K562 (cell line): Measurements from ENCODE around the gene WDR64. TPM values are rescaled to one million over a fixed set of nuclear protein-coding genes. Genes with fewer than 3 reads are reported as not detected.

ENCODE experiments used
- ADNP ChIP-seq: fragments of 200-800 bp; sonication (Bioruptor generic); IDR thresholded peaks from 2 replicates; pipeline ENCODE4 v1.6.1; 2016; ENCODE audit warnings: missing genetic modification characterization, missing compliant biosample characterization
- CAMTA2 ChIP-seq: fragments of 250-450 bp; sonication (Bioruptor Pico); conservative IDR thresholded peaks from 2 replicates; pipeline ENCODE4 v1.5.1; 2022
- CBX3 ChIP-seq, 2 experiments: IDR thresholded peaks; 1 replicate in 1 of 2; 2 replicates in 1 of 2; pipeline ENCODE4 v1.6.1; 2012; ENCODE audit warnings: inconsistent platforms in 2 of 2, low read length in 2 of 2, borderline replicate concordance in 1 of 2, control low read depth in 1 of 2
- DNMT1 ChIP-seq: fragments of 450-650 bp; IDR thresholded peaks from 2 replicates; pipeline ENCODE4 v1.6.1; 2016; ENCODE audit warnings: antibody characterized with exemption, mild to moderate bottlenecking
- ELF1 ChIP-seq: fragments of 200-800 bp; sonication (Bioruptor generic); IDR thresholded peaks from 2 replicates; pipeline ENCODE4 v1.6.1; 2016; ENCODE audit warnings: missing genetic modification characterization, missing compliant biosample characterization
- ESRRA ChIP-seq: fragments of 450-650 bp; IDR thresholded peaks from 2 replicates; pipeline ENCODE4 v1.6.1; 2014; ENCODE audit warnings: low read depth, mild to moderate bottlenecking, moderate library complexity, borderline replicate concordance
- HCFC1 ChIP-seq: IDR thresholded peaks from 2 replicates; pipeline ENCODE4 v1.6.1; 2012; ENCODE audit warnings: low read depth, low read length, improper control_type of control experiment
- HDGF ChIP-seq: fragments of 450-650 bp; IDR thresholded peaks from 2 replicates; pipeline ENCODE4 v1.6.1; 2016
- ILK ChIP-seq: fragments of 450-650 bp; IDR thresholded peaks from 2 replicates; pipeline ENCODE4 v1.6.1; 2016; ENCODE audit warnings: missing genetic modification characterization, low read depth, mild to moderate bottlenecking, missing compliant biosample characterization, moderate library complexity, borderline replicate concordance
- JUND ChIP-seq, 2 experiments: IDR thresholded peaks; 2 replicates in 1 of 2; 3 replicates in 1 of 2; pipeline ENCODE4 v1.6.1; 2011; ENCODE audit warnings: borderline replicate concordance in 2 of 2, low read depth in 2 of 2, low read length in 2 of 2, improper control_type of control experiment in 1 of 2, missing biosample characterization in 1 of 2, missing genetic modification characterization in 1 of 2, missing genetic modification reagents in 1 of 2
- KDM1A ChIP-seq, 2 experiments: fragments of 450-650 bp; IDR thresholded peaks; 2 replicates each; pipeline ENCODE4 v1.6.1; 2016; ENCODE audit warnings: mild to moderate bottlenecking in 2 of 2
- NFRKB ChIP-seq: fragments of 450-650 bp; IDR thresholded peaks from 2 replicates; pipeline ENCODE4 v1.6.1; 2016; ENCODE audit warnings: low read depth
- PML ChIP-seq: IDR thresholded peaks from 2 replicates; pipeline ENCODE4 v1.6.1; 2012; ENCODE audit warnings: low read length, inconsistent platforms
- SMARCC2 ChIP-seq: fragments of 450-650 bp; IDR thresholded peaks from 2 replicates; pipeline ENCODE4 v1.6.1; 2017; ENCODE audit warnings: antibody characterized with exemption, moderate library complexity, mild to moderate bottlenecking, low read depth
- SNRNP70 ChIP-seq: fragments of 200-400 bp; formaldehyde crosslinking; optimal IDR thresholded peaks from 2 replicates; pipeline ENCODE3; 2017; ENCODE audit warnings: low read depth, low read length
- ZNF274 ChIP-seq: IDR thresholded peaks from 2 replicates; pipeline ENCODE4 v1.6.1; 2011; ENCODE audit warnings: low read depth, mild to moderate bottlenecking, low read length, moderate library complexity, borderline replicate concordance
- ZNF384 ChIP-seq: IDR thresholded peaks from 2 replicates; pipeline ENCODE4 v1.6.1; 2012; ENCODE audit warnings: low read depth, low read length, improper control_type of control experiment
- ZNF586 ChIP-seq: fragments of 450-650 bp; formaldehyde crosslinking; conservative IDR thresholded peaks from 2 replicates; pipeline ENCODE4 v1.4.0; 2020; ENCODE audit warnings: mild to moderate bottlenecking, moderate library complexity
- ZNF77 ChIP-seq: fragments of 250-450 bp; sonication (Bioruptor Pico); IDR thresholded peaks from 2 replicates; pipeline ENCODE4 v1.5.0; 2020
- ZZZ3 ChIP-seq: fragments of 450-650 bp; IDR thresholded peaks from 2 replicates; pipeline ENCODE4 v1.6.1; 2016; ENCODE audit warnings: antibody characterized with exemption, mild to moderate bottlenecking, moderate library complexity
- polyA plus RNA-seq, 8 experiments: library from polyadenylated mRNA; depleted of rRNA in 4 of 8; stranded (reverse) in 5 of 8; unstranded in 3 of 8; fragments of >200 nt; fragmentation: Nextera tagmentation in 2 of 8; fragmentation: Illumina TruSeq in 1 of 8; extraction: Ambion mirVana in 2 of 8; extraction: Trizol in 1 of 8; gene quantifications; 2 replicates each; pipeline versions ENCODE4 v1.2.1 to v1.2.3, GENCODE V29; 2011 to 2014; ENCODE audit warnings: inconsistent platforms in 1 of 8, missing spikeins in 1 of 8
- total RNA-seq, 7 experiments: library from RNA; depleted of rRNA in 6 of 7; stranded (reverse); fragments of >200 nt in 6 of 7; fragmentation: Illumina TruSeq in 2 of 7; extraction: Trizol in 2 of 7; gene quantifications; 2 replicates each; pipeline versions ENCODE4 v1.2.1 to v1.2.3, GENCODE V29; 2011 to 2021; ENCODE audit warnings: low replicate concordance in 1 of 7
- TF ChIP-seq, protein P1 (sequence below): fragments of 450-650 bp; conservative IDR thresholded peaks from 2 replicates; pipeline ENCODE4 v1.6.1; 2016; ENCODE audit warnings: missing genetic modification characterization, low read depth, mild to moderate bottlenecking, control low read depth, missing compliant biosample characterization
- TF ChIP-seq, protein P2 (sequence below): fragments of 450-650 bp; IDR thresholded peaks from 2 replicates; pipeline ENCODE4 v1.6.1; 2017; ENCODE audit warnings: antibody characterized with exemption
- TF ChIP-seq, protein P3 (sequence below): conservative IDR thresholded peaks from 2 replicates; pipeline ENCODE4 v1.6.1; 2011; ENCODE audit warnings: low read depth, mild to moderate bottlenecking, low read length; ENCODE audit not compliant: control insufficient read depth
- TF ChIP-seq, protein P4 (sequence below): fragments of 450-650 bp; formaldehyde crosslinking; IDR thresholded peaks from 2 replicates; pipeline ENCODE4 v1.4.0; 2022; ENCODE audit warnings: missing genetic modification characterization
- TF ChIP-seq, protein P5 (sequence below): sonication (generic); formaldehyde crosslinking; IDR thresholded peaks from 2 replicates; pipeline ENCODE4 v1.8.0; 2022; ENCODE audit warnings: mild to moderate bottlenecking, missing genetic modification reagents

The WDR64 gene
- total and polyA plus RNA-seq, 9 of the 15 experiments (the other 6 are each of a cell fraction or from before 2014, with no cell fraction given): 0.06 to 0.29 (median 0.19) TPM; not detected in 5

DNA sequence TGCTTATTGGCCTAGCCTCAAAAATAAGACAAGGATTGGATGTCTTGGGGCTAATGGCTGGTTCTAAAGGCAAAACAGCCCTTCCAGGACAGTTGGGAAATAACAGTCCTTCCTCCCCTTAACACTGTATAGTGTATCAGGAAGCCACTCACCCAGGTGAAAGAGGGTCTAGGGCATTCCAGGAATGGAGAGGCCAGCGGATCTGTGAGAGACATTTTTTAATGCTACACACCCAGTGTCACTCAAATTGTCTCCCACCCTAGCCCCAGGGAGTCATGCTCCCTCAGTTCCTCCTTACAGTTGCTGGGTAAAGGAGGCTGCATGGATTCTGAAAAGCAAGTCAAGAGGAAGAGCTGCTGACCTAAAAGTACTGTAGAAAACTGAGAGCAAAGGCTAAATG is 171.8 kb downstream of the WDR64 start (continued):
- TF ChIP-seq, protein P1, sequence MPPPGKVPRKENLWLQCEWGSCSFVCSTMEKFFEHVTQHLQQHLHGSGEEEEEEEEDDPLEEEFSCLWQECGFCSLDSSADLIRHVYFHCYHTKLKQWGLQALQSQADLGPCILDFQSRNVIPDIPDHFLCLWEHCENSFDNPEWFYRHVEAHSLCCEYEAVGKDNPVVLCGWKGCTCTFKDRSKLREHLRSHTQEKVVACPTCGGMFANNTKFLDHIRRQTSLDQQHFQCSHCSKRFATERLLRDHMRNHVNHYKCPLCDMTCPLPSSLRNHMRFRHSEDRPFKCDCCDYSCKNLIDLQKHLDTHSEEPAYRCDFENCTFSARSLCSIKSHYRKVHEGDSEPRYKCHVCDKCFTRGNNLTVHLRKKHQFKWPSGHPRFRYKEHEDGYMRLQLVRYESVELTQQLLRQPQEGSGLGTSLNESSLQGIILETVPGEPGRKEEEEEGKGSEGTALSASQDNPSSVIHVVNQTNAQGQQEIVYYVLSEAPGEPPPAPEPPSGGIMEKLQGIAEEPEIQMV (tag): no peak
- TF ChIP-seq, protein P2, sequence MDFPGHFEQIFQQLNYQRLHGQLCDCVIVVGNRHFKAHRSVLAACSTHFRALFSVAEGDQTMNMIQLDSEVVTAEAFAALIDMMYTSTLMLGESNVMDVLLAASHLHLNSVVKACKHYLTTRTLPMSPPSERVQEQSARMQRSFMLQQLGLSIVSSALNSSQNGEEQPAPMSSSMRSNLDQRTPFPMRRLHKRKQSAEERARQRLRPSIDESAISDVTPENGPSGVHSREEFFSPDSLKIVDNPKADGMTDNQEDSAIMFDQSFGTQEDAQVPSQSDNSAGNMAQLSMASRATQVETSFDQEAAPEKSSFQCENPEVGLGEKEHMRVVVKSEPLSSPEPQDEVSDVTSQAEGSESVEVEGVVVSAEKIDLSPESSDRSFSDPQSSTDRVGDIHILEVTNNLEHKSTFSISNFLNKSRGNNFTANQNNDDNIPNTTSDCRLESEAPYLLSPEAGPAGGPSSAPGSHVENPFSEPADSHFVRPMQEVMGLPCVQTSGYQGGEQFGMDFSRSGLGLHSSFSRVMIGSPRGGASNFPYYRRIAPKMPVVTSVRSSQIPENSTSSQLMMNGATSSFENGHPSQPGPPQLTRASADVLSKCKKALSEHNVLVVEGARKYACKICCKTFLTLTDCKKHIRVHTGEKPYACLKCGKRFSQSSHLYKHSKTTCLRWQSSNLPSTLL: no peak
- TF ChIP-seq SMARCC2 (no peak), ILK (tag) (no peak), SNRNP70 (no peak), KDM1A (IDR thresholded peaks at IDR 0.05) (no peak), PML (no peak), CAMTA2 (CRISPR knock-in tag) (no peak), ZNF384 (no peak), ZNF77 (no peak), HDGF (no peak), JUND (IDR thresholded peaks at IDR 0.05; ENCODE audit: borderline replicate concordance, low read depth, low read length) (no peak), JUND (tag; IDR thresholded peaks at IDR 0.05; ENCODE audit: borderline replicate concordance, low read depth, low read length) (0 out of 3 replicates have a peak, but pooled peaks have one; percentile 31), ZZZ3 (no peak), ADNP (no peak), ZNF586 (no peak), HCFC1 (peak; percentile 74), CBX3 (IDR thresholded peaks at IDR 0.05; ENCODE audit: borderline replicate concordance in 1 of 2, low read length in 2 of 2) (peak in 1 of 2 experiments; percentile 97; a peak in 2 of 3 replicates), ELF1 (tag) (no peak), DNMT1 (no peak), ZNF274 (no peak), NFRKB (peak; percentile 48; the same call in 1 of the 2 replicates), ESRRA (no peak)
- TF ChIP-seq, protein P3, sequence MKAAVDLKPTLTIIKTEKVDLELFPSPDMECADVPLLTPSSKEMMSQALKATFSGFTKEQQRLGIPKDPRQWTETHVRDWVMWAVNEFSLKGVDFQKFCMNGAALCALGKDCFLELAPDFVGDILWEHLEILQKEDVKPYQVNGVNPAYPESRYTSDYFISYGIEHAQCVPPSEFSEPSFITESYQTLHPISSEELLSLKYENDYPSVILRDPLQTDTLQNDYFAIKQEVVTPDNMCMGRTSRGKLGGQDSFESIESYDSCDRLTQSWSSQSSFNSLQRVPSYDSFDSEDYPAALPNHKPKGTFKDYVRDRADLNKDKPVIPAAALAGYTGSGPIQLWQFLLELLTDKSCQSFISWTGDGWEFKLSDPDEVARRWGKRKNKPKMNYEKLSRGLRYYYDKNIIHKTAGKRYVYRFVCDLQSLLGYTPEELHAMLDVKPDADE: no peak
- TF ChIP-seq, protein P4, sequence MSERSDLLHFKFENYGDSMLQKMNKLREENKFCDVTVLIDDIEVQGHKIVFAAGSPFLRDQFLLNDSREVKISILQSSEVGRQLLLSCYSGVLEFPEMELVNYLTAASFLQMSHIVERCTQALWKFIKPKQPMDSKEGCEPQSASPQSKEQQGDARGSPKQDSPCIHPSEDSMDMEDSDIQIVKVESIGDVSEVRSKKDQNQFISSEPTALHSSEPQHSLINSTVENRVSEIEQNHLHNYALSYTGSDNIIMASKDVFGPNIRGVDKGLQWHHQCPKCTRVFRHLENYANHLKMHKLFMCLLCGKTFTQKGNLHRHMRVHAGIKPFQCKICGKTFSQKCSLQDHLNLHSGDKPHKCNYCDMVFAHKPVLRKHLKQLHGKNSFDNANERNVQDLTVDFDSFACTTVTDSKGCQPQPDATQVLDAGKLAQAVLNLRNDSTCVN (CRISPR knock-in tag): no peak
- TF ChIP-seq, protein P5, sequence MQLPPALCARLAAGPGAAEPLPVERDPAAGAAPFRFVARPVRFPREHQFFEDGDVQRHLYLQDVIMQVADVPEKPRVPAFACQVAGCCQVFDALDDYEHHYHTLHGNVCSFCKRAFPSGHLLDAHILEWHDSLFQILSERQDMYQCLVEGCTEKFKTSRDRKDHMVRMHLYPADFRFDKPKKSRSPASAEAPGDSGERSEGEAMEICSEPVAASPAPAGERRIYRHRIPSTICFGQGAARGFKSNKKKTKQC (CRISPR knock-in tag): no peak
